22Rv1 (cell line): ENCODE measurements around the gene EFNA2.

ENCODE experiments used
- H3K27ac ChIP-seq: fragments of 450-650 bp; 2 replicates; pipeline ENCODE4 v1.5.1; 2017
- CTCF ChIP-seq: fragments of 450-650 bp; IDR thresholded peaks from 2 replicates; pipeline ENCODE4 v1.5.1; 2017; ENCODE audit warnings: mild to moderate bottlenecking
- ZFX ChIP-seq: fragments of 450-650 bp; IDR thresholded peaks from 2 replicates; pipeline ENCODE4 v1.6.1; 2017; ENCODE audit warnings: antibody characterized with exemption, borderline replicate concordance

The EFNA2 gene

GRCh38 chr19:1247748-1248138, 37.9 kb upstream of the EFNA2 start:
- H3K27ac ChIP-seq, result peak overlapping the region; percentile 99
- no peak for TF ChIP-seq ZFX
- no peak for TF ChIP-seq CTCF

GRCh38 chr19:1248139-1248785, 37.4 kb upstream of the EFNA2 start, which contains the start of gene MIDN:
MIDN (plus strand) TSS chr19:1248583; CDS start chr19:1250297, 1,714 bp downstream.
- H3K27ac ChIP-seq, result peak within 1 kb of the TSS; percentile 99

GRCh38 chr19:1248786-1249297, 36.8 kb upstream of the EFNA2 start:
- peak overlapping the region; percentile 99 for H3K27ac ChIP-seq
- peak; percentile 95 for TF ChIP-seq CTCF
- TF ChIP-seq ZFX, result no peak

More at GRCh38 chr19:1248139-1248785, 37.4 kb upstream of the EFNA2 start, which contains the start of gene MIDN:
- TF ChIP-seq CTCF, result no peak
- TF ChIP-seq ZFX, result no peak

- TF ChIP-seq ZFX (no peak), CTCF (no peak)
Measured at GRCh38 chr19:1249298-1249989, 36.2 kb upstream of the EFNA2 start.

GRCh38 chr19:1249990-1250436, 35.7 kb upstream of the EFNA2 start:
- TF ChIP-seq CTCF (no peak), ZFX (no peak)
- peak overlapping the region; percentile 99 for H3K27ac ChIP-seq

More at GRCh38 chr19:1249298-1249989, 36.2 kb upstream of the EFNA2 start:
- peak overlapping the region; percentile 99 for H3K27ac ChIP-seq

- TF ChIP-seq CTCF, result peak; percentile 28; the same call in 1 of the 2 replicates
- no peak for TF ChIP-seq ZFX
- H3K27ac ChIP-seq, result peak overlapping the region; percentile 99
Measured at GRCh38 chr19:1250437-1251260, 35.0 kb upstream of the EFNA2 start.
